ENCODE results near the gene SLMAP.

The SLMAP gene

GRCh38 chr3:57730682-57731081 is 25.4 kb upstream of the SLMAP start:
- Histone ChIP-seq H3K9me3 (ENCODE audit: severe bottlenecking) (no peaks in the 10 kb centered on the region), H3K4me3 (ENCODE audit: low read depth, low read length) (no peak overlapping the region), H3K27me3 (ENCODE audit: insufficient read depth, low read depth, severe bottlenecking) (no peaks in the 10 kb centered on the region), H3K36me3 (no peaks in the 10 kb centered on the region), H3K27ac (no peak overlapping the region)
- DNase-seq: no peak
- TF ChIP-seq CTCF (IDR thresholded peaks at IDR 0.05; ENCODE audit: low read depth, low read length): no peak

GRCh38 chr3:57731311-57731710 is 24.8 kb upstream of the SLMAP start:
- no peak for DNase-seq
- H3K27ac ChIP-seq: no peak overlapping the region
- TF ChIP-seq CTCF (IDR thresholded peaks at IDR 0.05; ENCODE audit: low read depth, low read length): no peak
- no peak overlapping the region for H3K4me3 ChIP-seq (ENCODE audit: low read depth, low read length)
- H3K9me3 ChIP-seq (ENCODE audit: severe bottlenecking): no peaks in the 10 kb centered on the region
- no peaks in the 10 kb centered on the region for H3K27me3 ChIP-seq (ENCODE audit: insufficient read depth, low read depth, severe bottlenecking)
- no peaks in the 10 kb centered on the region for H3K36me3 ChIP-seq

- H3K36me3 ChIP-seq: no peaks in the 10 kb centered on the region
- no peak overlapping the region for H3K27ac ChIP-seq
- H3K4me3 ChIP-seq (ENCODE audit: low read depth, low read length): no peak overlapping the region
- TF ChIP-seq CTCF (IDR thresholded peaks at IDR 0.05; ENCODE audit: low read depth, low read length): no peak
- no peak for DNase-seq
- no peaks in the 10 kb centered on the region for H3K27me3 ChIP-seq (ENCODE audit: insufficient read depth, low read depth, severe bottlenecking)
- no peaks in the 10 kb centered on the region for H3K9me3 ChIP-seq (ENCODE audit: severe bottlenecking)
These were observed 22.3 kb upstream of the SLMAP start for GRCh38 chr3:57733790-57734189.

GRCh38 chr3:57735405-57735804 is 20.7 kb upstream of the SLMAP start:
- TF ChIP-seq CTCF (IDR thresholded peaks at IDR 0.05; ENCODE audit: low read depth, low read length): no peak

GRCh38 chr3:57737840-57738239 is 18.3 kb upstream of the SLMAP start:
- Histone ChIP-seq H3K27ac (no peak overlapping the region), H3K27me3 (ENCODE audit: insufficient read depth, low read depth, severe bottlenecking) (no peaks in the 10 kb centered on the region), H3K36me3 (no peaks in the 10 kb centered on the region), H3K9me3 (ENCODE audit: severe bottlenecking) (no peaks in the 10 kb centered on the region), H3K4me3 (ENCODE audit: low read depth, low read length) (no peak overlapping the region)
- no peak for DNase-seq
- no peak for TF ChIP-seq CTCF (IDR thresholded peaks at IDR 0.05; ENCODE audit: low read depth, low read length)

More at GRCh38 chr3:57735405-57735804, 20.7 kb upstream of the SLMAP start:
- Histone ChIP-seq H3K4me3 (ENCODE audit: low read depth, low read length) (no peak overlapping the region), H3K9me3 (ENCODE audit: severe bottlenecking) (no peaks in the 10 kb centered on the region), H3K27me3 (ENCODE audit: insufficient read depth, low read depth, severe bottlenecking) (no peaks in the 10 kb centered on the region), H3K36me3 (no peaks in the 10 kb centered on the region), H3K27ac (no peak overlapping the region)
- no peak for DNase-seq

- no peak for TF ChIP-seq CTCF (IDR thresholded peaks at IDR 0.05; ENCODE audit: low read depth, low read length)
These were observed 17.7 kb upstream of the SLMAP start for GRCh38 chr3:57738391-57738790.

More at GRCh38 chr3:57738391-57738790, 17.7 kb upstream of the SLMAP start:
- H3K27me3 ChIP-seq (ENCODE audit: insufficient read depth, low read depth, severe bottlenecking): no peaks in the 10 kb centered on the region
- H3K36me3 ChIP-seq: no peaks in the 10 kb centered on the region
- no peak for DNase-seq
- H3K27ac ChIP-seq: no peak overlapping the region
- no peaks in the 10 kb centered on the region for H3K9me3 ChIP-seq (ENCODE audit: severe bottlenecking)
- no peak overlapping the region for H3K4me3 ChIP-seq (ENCODE audit: low read depth, low read length)

Data from WERI-Rb-1 (cell line).